HG02763 (cell line): Measurements from ENCODE around the gene MAML2.

Experiments used
- ATAC-seq: cut with Tn5 transposase; IDR thresholded peaks from one replicate; pipeline ENCODE4 v1.9.1; 2021; ENCODE audit warnings: mild to moderate bottlenecking, moderate library complexity; ENCODE audit not compliant: unreplicated experiment

MAML2 gene

GRCh38 chr11:96215826-96216225, 127.2 kb downstream of the MAML2 start:
- ATAC-seq = peak; percentile 10

GRCh38 chr11:96215110-96215782, 127.7 kb downstream of the MAML2 start:
- ATAC-seq = peak; percentile 76

GRCh38 chr11:96214777-96215109, 128.3 kb downstream of the MAML2 start:
- ATAC-seq = no peak

GRCh38 chr11:96213500-96213899, 129.5 kb downstream of the MAML2 start:
- no peak for ATAC-seq

GRCh38 chr11:96211436-96211835, 131.6 kb downstream of the MAML2 start:
- no peak for ATAC-seq

- no peak for ATAC-seq
Measured at GRCh38 chr11:96207459-96208449, 135.2 kb downstream of the MAML2 start.

- ATAC-seq = no peak
Measured at GRCh38 chr11:96206955-96207354, 136.0 kb downstream of the MAML2 start.

GRCh38 chr11:96205460-96205809, 137.6 kb downstream of the MAML2 start:
- ATAC-seq = no peak

- ATAC-seq = no peak
Measured at GRCh38 chr11:96204721-96205459, 138.1 kb downstream of the MAML2 start.

GRCh38 chr11:96204366-96204659, 138.7 kb downstream of the MAML2 start:
- no peak for ATAC-seq

GRCh38 chr11:96203567-96204365, 139.2 kb downstream of the MAML2 start:
- no peak for ATAC-seq

- ATAC-seq = no peak
Measured at GRCh38 chr11:96200243-96200642, 142.8 kb downstream of the MAML2 start.

GRCh38 chr11:96199563-96200025, 143.4 kb downstream of the MAML2 start:
- ATAC-seq = no peak

GRCh38 chr11:96197801-96198701, 144.9 kb downstream of the MAML2 start:
- ATAC-seq = peak; percentile 68

- no peak for ATAC-seq
Measured at GRCh38 chr11:96197103-96197502, 145.9 kb downstream of the MAML2 start.

- no peak for ATAC-seq
Measured at GRCh38 chr11:96196181-96196662, 146.8 kb downstream of the MAML2 start.

- ATAC-seq = no peak
Measured at GRCh38 chr11:96195671-96196070, 147.3 kb downstream of the MAML2 start.

GRCh38 chr11:96194581-96195374, 148.2 kb downstream of the MAML2 start:
- no peak for ATAC-seq
